ENCODE data around the gene ETV3. TPM values are rescaled to one million over a fixed set of nuclear protein-coding genes. Genes with fewer than 3 reads are reported as not detected.
A peak's percentile ranks its signal among the peaks of the same experiment; 100 is the strongest.
"Not testable (repeated sequence)": the region's sequence is repeated elsewhere in the genome, so short reads cannot be mapped to it uniquely, and the experiment has no call there.

Gene ETV3
- 10 to 100 TPM; 13.1 to 20.7 (median 15.8) TPM for polyA plus RNA-seq (ENCODE audit: insufficient read length in 10 of 10)
- long read RNA-seq, donor 1, full-length matches to known transcripts = 6 of 6 reads
- long read RNA-seq, donor 1, partial matches to known transcripts = 0 of 6 reads
- long read RNA-seq, donor 1, other reads (novel, unspliced or antisense) = 0 of 6 reads
- long read RNA-seq, donor 2 = 0 reads
- long read RNA-seq, donor 3 = 0 reads
- long read RNA-seq, donor 4, full-length matches to known transcripts = 1 of 1 reads
- long read RNA-seq, donor 4, partial matches to known transcripts = 0 of 1 reads
- long read RNA-seq, donor 4, other reads (novel, unspliced or antisense) = 0 of 1 reads
- long read RNA-seq, donor 5, full-length matches to known transcripts = 4 of 4 reads
- long read RNA-seq, donor 5, partial matches to known transcripts = 0 of 4 reads
- long read RNA-seq, donor 5, other reads (novel, unspliced or antisense) = 0 of 4 reads
- long read RNA-seq, donor 6 = 0 reads
- long read RNA-seq, donor 7, full-length matches to known transcripts = 3 of 3 reads
- long read RNA-seq, donor 7, partial matches to known transcripts = 0 of 3 reads
- long read RNA-seq, donor 7, other reads (novel, unspliced or antisense) = 0 of 3 reads
- long read RNA-seq, donor 8, full-length matches to known transcripts = 5 of 5 reads
- long read RNA-seq, donor 8, partial matches to known transcripts = 0 of 5 reads
- long read RNA-seq, donor 8, other reads (novel, unspliced or antisense) = 0 of 5 reads
- long read RNA-seq, donor 9 = 0 reads

GRCh38 chr1:157138220-157139051, at the start of gene ETV3:
TSS of gene ETV3 (minus strand) at chr1:157138395. CDS start at chr1:157136352, 2,043 bp downstream.
- peak; percentile 90 to 97 (median 92) for DNase-seq

- no peak for DNase-seq
These were observed 48.2 kb upstream of the ETV3 start for GRCh38 chr1:157186281-157186992.

GRCh38 chr1:157183870-157184269, 45.7 kb upstream of the ETV3 start:
- DNase-seq = no peak

GRCh38 chr1:157182371-157182770, 44.2 kb upstream of the ETV3 start:
- DNase-seq = not testable (repeated sequence)

GRCh38 chr1:157181790-157182189, 43.6 kb upstream of the ETV3 start:
- DNase-seq = no peak

- DNase-seq = no peak
These were observed 43.1 kb upstream of the ETV3 start for GRCh38 chr1:157181258-157181657.

- no peak for DNase-seq
These were observed 40.3 kb upstream of the ETV3 start for GRCh38 chr1:157178490-157178889.

GRCh38 chr1:157177733-157178394, 39.7 kb upstream of the ETV3 start:
- no peak for DNase-seq

GRCh38 chr1:157176591-157177121, 38.5 kb upstream of the ETV3 start:
- DNase-seq = no peak

GRCh38 chr1:157176016-157176415, 37.8 kb upstream of the ETV3 start:
- no peak for DNase-seq

- no peak for DNase-seq
These were observed 35.8 kb upstream of the ETV3 start for GRCh38 chr1:157173900-157174410.

- DNase-seq = not testable (repeated sequence)
These were observed 35.0 kb upstream of the ETV3 start for GRCh38 chr1:157173241-157173640.

- not testable (repeated sequence) for DNase-seq
These were observed 34.4 kb upstream of the ETV3 start for GRCh38 chr1:157172591-157172990.

- not testable (repeated sequence) for DNase-seq
These were observed 33.8 kb upstream of the ETV3 start for GRCh38 chr1:157171903-157172503.

GRCh38 chr1:157170677-157171515, 32.7 kb upstream of the ETV3 start:
- DNase-seq = no peak

- DNase-seq = no peak
These were observed 29.8 kb upstream of the ETV3 start for GRCh38 chr1:157168015-157168414.

GRCh38 chr1:157167437-157167836, 29.2 kb upstream of the ETV3 start:
- DNase-seq = no peak

GRCh38 chr1:157166590-157166989, 28.4 kb upstream of the ETV3 start:
- no peak for DNase-seq

Data from muscle of back (tissue), 13 donors.